Fibroblast of villous mesenchyme (primary cell): ENCODE measurements around the gene NPPC. TPM values are rescaled to one million over a fixed set of nuclear protein-coding genes. Genes with fewer than 3 reads are reported as not detected.
A peak's percentile ranks its signal among the peaks of the same experiment; 100 is the strongest.

Experiments
- DNase-seq: peaks from one replicate; pipeline ENCODE4 v3.0.0-alpha.2; 2010; ENCODE audit warnings: low read depth
- H3K4me3 ChIP-seq: 2 replicates; pipeline ENCODE4 v1.5.1; 2011; ENCODE audit warnings: low read depth, mild to moderate bottlenecking, low read length
- CTCF ChIP-seq: IDR thresholded peaks from 2 replicates; pipeline ENCODE4 v1.5.1; 2012; ENCODE audit warnings: low read depth, mild to moderate bottlenecking, low read length; ENCODE audit not compliant: insufficient read depth
- total RNA-seq: library from RNA; depleted of rRNA; stranded (reverse); fragments of >200 nt; gene quantifications from 2 replicates; pipeline ENCODE4 v1.2.3, GENCODE V29; 2012

The NPPC gene, protein sequence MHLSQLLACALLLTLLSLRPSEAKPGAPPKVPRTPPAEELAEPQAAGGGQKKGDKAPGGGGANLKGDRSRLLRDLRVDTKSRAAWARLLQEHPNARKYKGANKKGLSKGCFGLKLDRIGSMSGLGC
- total RNA-seq = not detected in 2 replicates

GRCh38 chr2:231926180-231926741 is at the start of gene NPPC:
TSS of gene NPPC (minus strand) at chr2:231926396. CDS start at chr2:231926249, 147 bp downstream.
- peak; percentile 26 for TF ChIP-seq CTCF
- peak; percentile 50 for DNase-seq
- peak within 1 kb of the TSS; percentile 51 for H3K4me3 ChIP-seq

DNA sequence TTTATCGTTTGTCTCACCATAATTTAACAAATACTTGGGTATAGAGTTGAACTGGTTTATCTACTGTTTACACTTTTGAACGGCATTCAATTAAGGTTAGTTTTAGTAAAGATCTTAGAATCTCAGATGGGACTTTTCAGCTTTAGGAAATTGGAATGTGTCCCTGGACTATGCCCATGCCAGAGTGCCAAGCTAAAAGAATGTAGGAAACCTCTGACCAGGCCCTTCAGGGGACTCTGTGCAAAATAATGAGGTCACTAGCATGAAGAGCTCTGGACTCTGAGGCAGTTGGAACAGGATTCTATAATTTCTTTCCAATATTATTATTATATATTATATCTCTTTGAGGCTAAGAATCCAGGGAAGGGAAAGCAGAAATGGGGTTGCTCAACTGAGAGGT is 48.8 kb upstream of the NPPC start:
- TF ChIP-seq CTCF = no peak
- DNase-seq = no peak
- H3K4me3 ChIP-seq = no peak overlapping the region

GRCh38 chr2:231970461-231970860 is 44.3 kb upstream of the NPPC start:
- no peak overlapping the region for H3K4me3 ChIP-seq
- no peak for DNase-seq
- TF ChIP-seq CTCF = no peak

DNA sequence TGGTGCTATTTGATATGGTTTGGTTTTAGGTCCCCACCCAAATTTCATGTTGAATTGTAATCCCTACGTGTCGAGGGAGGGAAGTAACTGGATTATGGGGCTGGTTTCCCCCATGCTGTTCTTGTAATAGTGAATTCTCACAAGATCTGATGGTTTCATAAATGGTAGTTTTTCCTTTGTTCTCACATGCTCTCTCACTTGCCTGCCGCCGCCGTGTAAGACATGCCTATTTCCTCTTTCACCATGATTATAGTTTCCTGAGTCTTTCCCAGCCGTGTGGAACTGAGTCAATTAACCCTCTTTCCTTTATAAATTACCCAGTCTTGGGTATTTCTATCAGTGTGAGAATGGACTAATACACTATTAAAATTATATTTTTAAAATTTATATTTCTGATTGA is 42.6 kb upstream of the NPPC start:
- no peak for TF ChIP-seq CTCF
- DNase-seq = no peak
- H3K4me3 ChIP-seq = no peak overlapping the region

DNA sequence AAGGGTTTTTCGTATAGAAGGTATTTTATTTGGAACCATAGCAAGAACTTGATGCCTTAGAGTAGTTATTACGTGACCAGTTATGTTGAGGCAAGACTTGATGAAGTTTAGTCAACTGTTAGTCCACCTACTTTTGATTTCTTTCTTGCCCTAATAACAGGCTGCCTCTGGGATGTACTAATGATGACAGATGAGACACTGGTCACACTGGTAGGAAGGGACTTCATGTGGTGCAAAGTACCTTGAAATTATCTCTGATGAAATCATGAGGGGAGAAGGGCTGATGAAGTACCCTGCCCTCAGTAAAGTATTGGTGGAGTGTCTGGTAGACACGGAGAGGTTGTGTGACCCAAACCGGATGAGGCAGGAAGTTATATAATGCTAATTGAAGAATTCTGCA is 40.7 kb upstream of the NPPC start:
- no peak for TF ChIP-seq CTCF
- DNase-seq = no peak
- H3K4me3 ChIP-seq = no peak overlapping the region

DNA sequence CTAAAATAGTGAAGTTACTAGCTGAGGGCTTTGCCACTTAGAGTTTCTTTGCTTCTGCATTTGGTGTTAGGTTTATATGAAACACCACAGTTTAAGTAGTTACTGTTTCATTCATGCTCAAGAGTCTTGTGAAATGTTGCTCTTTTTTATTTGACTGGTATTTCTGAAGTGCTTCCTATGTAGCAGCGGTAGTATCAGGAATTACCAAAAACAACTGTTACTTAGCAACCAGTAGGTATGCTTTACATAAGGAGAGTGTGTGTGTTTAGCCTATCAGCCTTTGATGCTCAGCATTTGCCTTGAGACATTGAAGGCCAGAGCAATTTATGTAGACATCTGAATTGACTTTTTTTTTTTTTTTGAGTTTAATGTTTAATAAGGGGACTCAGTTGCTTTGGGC is 38.9 kb upstream of the NPPC start:
- no peak for DNase-seq
- H3K4me3 ChIP-seq = no peak overlapping the region
- TF ChIP-seq CTCF = no peak
